ENCODE results near the gene DPYSL4. TPM values are rescaled to one million over a fixed set of nuclear protein-coding genes. Genes with fewer than 3 reads are reported as not detected.

The DPYSL4 gene
- total RNA-seq, 1 experiment from 2014 or later = not detected

GRCh38 chr10:132225073-132225848, 38.5 kb downstream of the DPYSL4 start:
- no peaks in the 10 kb centered on the region for H3K4me1 Mint-ChIP-seq (ENCODE audit: low read depth, unreplicated experiment)
- no TSS peak for BruUV-seq (replicated peaks)
- no peak overlapping the region for H3K27ac Mint-ChIP-seq (ENCODE audit: unreplicated experiment)
- no peaks in the 10 kb centered on the region for H3K27me3 Mint-ChIP-seq (ENCODE audit: unreplicated experiment)
- no peak for DNase-seq
- H3K9me3 Mint-ChIP-seq (ENCODE audit: low read depth, unreplicated experiment) = no peaks in the 10 kb centered on the region
- H3K36me3 Mint-ChIP-seq (ENCODE audit: insufficient read depth, unreplicated experiment) = no peaks in the 10 kb centered on the region
- CTCF ChIA-PET = no interaction called here
- TF ChIP-seq CTCF (IDR thresholded peaks at IDR 0.05; ENCODE audit: unreplicated experiment) = no peak
- no peak overlapping the region for H3K4me3 Mint-ChIP-seq (ENCODE audit: low read depth, unreplicated experiment)
- intact Hi-C loops (cut with micrococcal nuclease; ENCODE audit: unreplicated experiment) = no loop called here

DNA sequence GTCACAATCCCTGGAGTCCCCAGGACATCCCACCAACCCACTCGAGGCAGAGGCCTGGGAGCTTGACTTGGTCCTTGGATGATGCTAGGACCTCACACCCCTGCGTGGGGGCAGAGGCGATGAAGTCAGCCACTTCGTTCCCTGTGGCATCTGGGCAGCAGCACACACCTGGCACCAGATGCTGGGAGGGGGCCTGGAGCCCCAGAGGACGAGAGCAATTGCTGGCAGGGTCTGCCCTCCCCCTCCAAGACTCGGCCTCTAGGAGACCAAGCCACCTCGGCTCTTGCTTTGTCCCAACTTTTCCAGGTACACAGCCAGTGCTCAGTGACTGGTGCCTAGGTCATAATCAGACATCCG, 39.1 kb downstream of the DPYSL4 start:
- intact Hi-C loops (cut with micrococcal nuclease; ENCODE audit: unreplicated experiment) = no loop called here
- Mint-ChIP-seq H3K27me3 (ENCODE audit: unreplicated experiment) (no peaks in the 10 kb centered on the region), H3K27ac (ENCODE audit: unreplicated experiment) (no peak overlapping the region), H3K4me1 (ENCODE audit: low read depth, unreplicated experiment) (no peaks in the 10 kb centered on the region), H3K4me3 (ENCODE audit: low read depth, unreplicated experiment) (no peak overlapping the region), H3K36me3 (ENCODE audit: insufficient read depth, unreplicated experiment) (no peaks in the 10 kb centered on the region), H3K9me3 (ENCODE audit: low read depth, unreplicated experiment) (no peaks in the 10 kb centered on the region)
- DNase-seq = no peak
- no peak for TF ChIP-seq CTCF (IDR thresholded peaks at IDR 0.05; ENCODE audit: unreplicated experiment)
- BruUV-seq (replicated peaks) = no TSS peak
- CTCF ChIA-PET = no interaction called here

- H3K36me3 Mint-ChIP-seq (ENCODE audit: insufficient read depth, unreplicated experiment) = peaks cover 4% of the 10 kb centered on the region
- no peak overlapping the region for H3K4me3 Mint-ChIP-seq (ENCODE audit: low read depth, unreplicated experiment)
- no peaks in the 10 kb centered on the region for H3K4me1 Mint-ChIP-seq (ENCODE audit: low read depth, unreplicated experiment)
- CTCF ChIA-PET = no interaction called here
- no peak overlapping the region for H3K27ac Mint-ChIP-seq (ENCODE audit: unreplicated experiment)
- no peak for DNase-seq
- H3K9me3 Mint-ChIP-seq (ENCODE audit: low read depth, unreplicated experiment) = no peaks in the 10 kb centered on the region
- no peaks in the 10 kb centered on the region for H3K27me3 Mint-ChIP-seq (ENCODE audit: unreplicated experiment)
- no peak for TF ChIP-seq CTCF (IDR thresholded peaks at IDR 0.05; ENCODE audit: unreplicated experiment)
- no TSS peak for BruUV-seq (replicated peaks)
- intact Hi-C loops (cut with micrococcal nuclease; ENCODE audit: unreplicated experiment) = no loop called here
Measured at GRCh38 chr10:132226586-132227405, 40.0 kb downstream of the DPYSL4 start.

DNA sequence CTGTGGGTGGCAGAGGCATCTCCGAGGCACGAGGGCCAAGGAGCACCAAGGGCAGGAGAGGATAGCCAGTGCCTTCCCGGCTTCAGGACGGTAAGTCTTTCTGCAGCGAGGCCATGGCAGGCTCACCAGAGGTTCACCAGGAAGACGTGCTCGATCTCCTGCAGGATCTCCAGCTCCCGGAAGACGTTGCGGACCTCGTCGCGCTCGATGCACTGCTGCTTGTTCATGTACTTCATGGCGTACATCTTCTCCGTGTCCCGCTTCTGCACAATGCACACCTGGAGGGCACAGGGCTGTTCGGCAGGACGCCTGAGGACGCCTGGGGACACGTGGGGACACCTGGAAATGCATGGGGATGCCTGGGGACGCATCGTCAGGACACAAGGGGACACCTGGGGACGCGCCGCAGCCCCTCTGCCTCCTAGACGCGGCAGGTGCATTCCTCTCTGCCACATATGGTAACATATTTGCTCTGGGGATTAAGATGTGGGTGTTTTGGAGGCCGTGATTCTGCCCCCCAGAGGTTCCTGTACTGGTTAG, 41.2 kb downstream of the DPYSL4 start:
- DNase-seq = no peak
- H3K4me3 Mint-ChIP-seq (ENCODE audit: low read depth, unreplicated experiment) = no peak overlapping the region
- CTCF ChIA-PET = no interaction called here
- H3K27ac Mint-ChIP-seq (ENCODE audit: unreplicated experiment) = no peak overlapping the region
- BruUV-seq (replicated peaks) = no TSS peak
- no peak for TF ChIP-seq CTCF (IDR thresholded peaks at IDR 0.05; ENCODE audit: unreplicated experiment)
- peaks cover 4% of the 10 kb centered on the region for H3K36me3 Mint-ChIP-seq (ENCODE audit: insufficient read depth, unreplicated experiment)
- H3K4me1 Mint-ChIP-seq (ENCODE audit: low read depth, unreplicated experiment) = no peaks in the 10 kb centered on the region
- intact Hi-C loops (cut with micrococcal nuclease; ENCODE audit: unreplicated experiment) = no loop called here
- no peaks in the 10 kb centered on the region for H3K9me3 Mint-ChIP-seq (ENCODE audit: low read depth, unreplicated experiment)
- no peaks in the 10 kb centered on the region for H3K27me3 Mint-ChIP-seq (ENCODE audit: unreplicated experiment)
